IPS-15b (cell line): ENCODE data around the gene CCNY.

Source experiments
- H3K27me3 ChIP-seq: one replicate; pipeline ENCODE4 v1.6.1; 2013; ENCODE audit warnings: low read length; ENCODE audit not compliant: control insufficient read depth, insufficient read depth
- H3K36me3 ChIP-seq: one replicate; pipeline ENCODE4 v1.6.1; 2013; ENCODE audit warnings: low read length; ENCODE audit not compliant: control insufficient read depth, insufficient read depth
- H3K4me1 ChIP-seq: one replicate; pipeline ENCODE4 v1.6.1; 2013; ENCODE audit warnings: mild to moderate bottlenecking, low read length; ENCODE audit not compliant: control insufficient read depth, insufficient read depth
- H3K4me3 ChIP-seq: one replicate; pipeline ENCODE4 v1.5.1; 2013; ENCODE audit warnings: low read depth, low read length
- H3K9ac ChIP-seq: one replicate; pipeline ENCODE4 v1.6.1; 2013; ENCODE audit warnings: low read depth, mild to moderate bottlenecking, low read length
- H3K9me3 ChIP-seq: one replicate; pipeline ENCODE4 v1.6.1; 2013; ENCODE audit warnings: mild to moderate bottlenecking, low read length; ENCODE audit not compliant: control insufficient read depth, insufficient read depth

CCNY gene

DNA sequence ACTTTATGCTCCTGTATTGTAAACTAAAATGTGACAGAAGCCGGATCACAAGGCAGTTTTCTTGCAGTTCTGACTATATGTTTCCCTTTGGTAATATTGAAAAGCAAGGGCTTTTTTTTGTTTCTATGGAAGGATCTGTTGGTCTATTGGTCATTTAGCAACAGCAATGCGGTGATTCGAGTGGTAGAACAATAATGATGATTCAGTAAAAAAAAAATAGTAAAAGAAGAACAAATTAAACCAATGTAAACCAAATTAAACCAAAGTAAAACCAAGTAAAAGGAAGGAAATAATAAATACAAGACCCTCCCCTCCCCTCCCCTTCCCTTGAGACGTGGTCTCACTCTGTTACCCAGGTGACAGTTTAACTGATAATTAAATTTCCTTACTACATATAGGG, 17.8 kb upstream of the CCNY start:
- Histone ChIP-seq H3K9me3 (no peaks in the 10 kb centered on the region), H3K4me3 (no peak overlapping the region), H3K9ac (no peak overlapping the region), H3K27me3 (no peaks in the 10 kb centered on the region), H3K4me1 (no peaks in the 10 kb centered on the region), H3K36me3 (no peaks in the 10 kb centered on the region)

DNA sequence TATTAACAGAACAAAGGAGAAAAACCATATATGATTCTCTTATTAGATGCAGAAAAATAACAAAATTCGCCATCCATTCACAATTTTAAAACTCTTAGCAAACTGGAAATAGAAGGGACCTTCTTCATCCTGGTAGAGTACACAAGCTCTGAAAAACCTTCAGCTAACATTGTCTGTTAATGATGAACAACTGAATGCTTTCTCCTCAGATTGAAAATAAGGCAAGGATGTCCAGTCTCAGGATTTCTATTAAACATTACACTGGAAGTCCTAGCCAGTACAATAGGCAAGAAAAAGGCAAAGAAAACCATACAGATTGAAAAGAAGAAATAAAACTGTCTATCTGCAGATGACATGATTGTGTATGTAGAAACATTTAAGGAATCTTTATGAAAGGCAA, 16.0 kb upstream of the CCNY start:
- Histone ChIP-seq H3K27me3 (no peaks in the 10 kb centered on the region), H3K36me3 (no peaks in the 10 kb centered on the region), H3K4me3 (no peak overlapping the region), H3K9ac (no peak overlapping the region), H3K4me1 (no peaks in the 10 kb centered on the region), H3K9me3 (no peaks in the 10 kb centered on the region)

DNA sequence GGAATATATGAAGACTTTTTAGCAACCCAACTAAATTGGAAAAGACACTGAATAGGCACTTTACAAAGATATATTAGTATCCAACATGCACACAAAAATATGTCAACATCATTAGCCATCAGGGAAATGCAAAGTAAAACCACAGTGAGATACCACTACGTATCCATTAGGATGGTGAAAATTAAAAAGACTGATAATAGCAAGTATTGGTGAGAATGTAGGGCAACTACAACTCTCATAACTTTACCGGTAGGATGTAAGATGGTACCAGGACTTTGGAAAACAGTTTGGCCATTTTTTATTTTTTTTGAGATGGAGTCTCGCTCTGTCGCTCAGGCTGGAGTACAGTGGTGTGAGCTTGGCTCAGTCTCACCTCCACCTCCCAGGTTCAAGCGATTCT, 13.7 kb upstream of the CCNY start:
- Histone ChIP-seq H3K4me3 (no peak overlapping the region), H3K4me1 (no peaks in the 10 kb centered on the region)

DNA sequence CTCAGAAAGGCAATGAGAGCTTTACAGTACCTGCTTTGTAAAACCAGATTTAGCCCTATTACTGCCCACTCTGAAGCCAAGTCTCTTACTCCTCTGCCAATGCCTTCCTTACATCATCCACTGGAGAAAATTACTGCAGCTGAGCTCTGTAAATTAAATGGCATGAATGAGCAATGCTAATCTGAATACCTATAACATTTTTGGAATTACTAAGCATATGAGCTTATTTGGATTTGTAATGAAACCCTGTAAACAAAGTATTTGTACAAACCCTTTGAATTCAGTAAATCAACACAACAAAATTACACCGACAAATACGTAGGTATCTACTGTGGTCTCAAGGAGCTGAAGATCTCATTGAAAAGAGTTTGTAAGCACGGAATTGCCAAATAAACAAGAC, 12.1 kb upstream of the CCNY start:
- Histone ChIP-seq H3K9me3 (no peaks in the 10 kb centered on the region), H3K4me1 (no peaks in the 10 kb centered on the region), H3K36me3 (no peaks in the 10 kb centered on the region), H3K27me3 (no peaks in the 10 kb centered on the region), H3K4me3 (no peak overlapping the region), H3K9ac (no peak overlapping the region)

More for the DNA sequence above, 13.7 kb upstream of the CCNY start:
- Histone ChIP-seq H3K9me3 (no peaks in the 10 kb centered on the region), H3K27me3 (no peaks in the 10 kb centered on the region), H3K36me3 (no peaks in the 10 kb centered on the region), H3K9ac (no peak overlapping the region)

DNA sequence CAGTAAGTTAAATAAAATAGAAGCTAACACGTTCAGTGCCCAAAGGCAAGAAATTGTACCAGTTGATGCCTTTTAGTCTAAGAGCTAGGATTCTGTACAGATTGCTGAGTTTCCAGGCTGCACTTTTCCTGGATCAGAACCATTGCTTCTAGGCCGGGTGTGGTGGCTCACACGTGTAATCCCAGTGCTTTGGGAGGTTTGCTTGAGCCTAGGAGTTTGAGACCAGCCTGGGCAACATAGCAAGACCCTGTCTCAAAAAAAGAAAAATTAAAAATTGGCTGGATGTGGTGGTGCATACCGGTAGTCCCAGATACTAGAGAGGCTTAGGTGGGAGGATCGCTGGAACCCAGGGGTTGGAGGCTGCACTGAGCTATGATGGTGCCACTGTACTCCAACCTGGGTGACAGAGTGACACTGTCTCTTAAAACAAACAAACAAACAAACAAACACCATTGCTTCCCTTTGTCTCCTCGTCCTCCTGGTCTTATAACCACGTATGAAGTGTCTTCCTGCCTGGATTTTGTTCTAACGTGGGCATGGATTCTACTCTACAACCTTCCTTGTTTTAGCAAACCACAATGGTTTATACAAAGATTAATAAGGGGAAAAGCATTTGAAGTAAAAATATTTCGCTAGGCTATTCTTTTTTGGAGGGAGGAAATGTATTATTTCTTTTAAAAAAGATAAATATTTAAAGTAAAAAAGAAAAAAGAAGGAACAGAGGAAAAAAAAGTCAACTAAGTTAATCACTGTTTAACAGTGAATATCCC, 9.7 kb upstream of the CCNY start:
- peaks cover 4% of the 10 kb centered on the region for H3K4me1 ChIP-seq
- no peaks in the 10 kb centered on the region for H3K9me3 ChIP-seq
- no peaks in the 10 kb centered on the region for H3K27me3 ChIP-seq
- no peak overlapping the region for H3K9ac ChIP-seq
- no peak overlapping the region for H3K4me3 ChIP-seq
- H3K36me3 ChIP-seq: no peaks in the 10 kb centered on the region

DNA sequence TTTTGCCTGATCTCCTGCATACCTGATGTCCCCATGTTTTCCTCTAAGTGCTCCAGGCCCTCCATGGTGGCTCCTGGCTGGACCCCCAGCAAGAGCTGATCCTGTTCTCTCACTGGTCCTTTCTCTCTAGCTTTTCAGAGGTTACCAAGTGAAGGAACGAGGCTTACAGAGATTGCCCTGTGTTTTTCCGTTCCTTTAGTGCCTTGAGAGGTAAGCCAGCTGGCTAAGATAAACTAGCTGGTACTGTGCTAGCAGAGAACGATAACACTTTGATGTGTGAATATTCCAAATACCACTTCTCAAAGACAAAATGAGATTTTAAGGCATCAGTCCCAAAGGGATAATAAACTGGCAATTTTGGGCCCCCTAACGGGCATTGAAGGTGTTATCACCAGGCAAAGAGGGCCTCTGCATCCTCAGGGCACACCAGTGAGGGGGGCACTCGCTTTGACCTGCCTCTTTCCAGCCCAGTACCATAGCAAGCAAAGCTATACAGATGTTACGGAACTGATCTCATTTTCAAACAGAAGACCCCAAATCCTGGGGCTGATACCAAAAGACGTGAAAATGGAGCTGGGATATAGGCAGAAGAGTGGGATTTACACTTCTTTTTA, 8.4 kb upstream of the CCNY start:
- H3K9me3 ChIP-seq: no peaks in the 10 kb centered on the region
- no peaks in the 10 kb centered on the region for H3K27me3 ChIP-seq
- H3K4me1 ChIP-seq: peaks cover 4% of the 10 kb centered on the region
- H3K36me3 ChIP-seq: no peaks in the 10 kb centered on the region
- no peak overlapping the region for H3K9ac ChIP-seq
- no peak overlapping the region for H3K4me3 ChIP-seq

DNA sequence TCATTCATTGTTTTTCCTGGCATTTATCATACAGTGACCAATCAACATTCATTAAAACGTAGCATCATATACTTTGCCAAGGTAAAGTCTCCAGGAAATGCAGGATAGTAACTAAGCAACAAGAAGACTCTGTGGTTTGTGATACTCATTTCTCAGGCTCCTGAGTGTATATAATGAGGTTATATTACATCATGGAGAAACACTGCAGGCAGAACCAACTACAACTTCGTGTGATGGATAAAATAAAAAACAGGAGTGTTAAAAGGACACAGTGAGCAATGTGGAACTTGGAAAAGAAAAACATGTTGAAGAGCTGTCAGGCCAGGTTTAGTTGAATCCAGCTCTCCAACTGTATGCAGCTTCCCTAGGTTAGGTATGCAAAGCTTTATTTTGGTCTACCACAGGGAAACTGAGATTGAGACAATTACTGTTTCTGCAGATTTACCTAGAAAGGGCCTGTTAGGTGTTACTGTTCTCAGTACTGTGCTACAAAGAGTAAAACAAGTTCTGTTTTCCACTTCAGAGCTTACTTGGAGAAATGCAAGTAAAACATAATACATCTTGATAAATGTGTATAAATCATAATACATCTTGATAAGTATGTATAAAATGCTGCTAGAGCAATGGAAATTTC, 7.8 kb upstream of the CCNY start:
- no peaks in the 10 kb centered on the region for H3K36me3 ChIP-seq
- H3K9ac ChIP-seq: no peak overlapping the region
- H3K27me3 ChIP-seq: no peaks in the 10 kb centered on the region
- peaks cover 4% of the 10 kb centered on the region for H3K4me1 ChIP-seq
- no peaks in the 10 kb centered on the region for H3K9me3 ChIP-seq
- no peak overlapping the region for H3K4me3 ChIP-seq

DNA sequence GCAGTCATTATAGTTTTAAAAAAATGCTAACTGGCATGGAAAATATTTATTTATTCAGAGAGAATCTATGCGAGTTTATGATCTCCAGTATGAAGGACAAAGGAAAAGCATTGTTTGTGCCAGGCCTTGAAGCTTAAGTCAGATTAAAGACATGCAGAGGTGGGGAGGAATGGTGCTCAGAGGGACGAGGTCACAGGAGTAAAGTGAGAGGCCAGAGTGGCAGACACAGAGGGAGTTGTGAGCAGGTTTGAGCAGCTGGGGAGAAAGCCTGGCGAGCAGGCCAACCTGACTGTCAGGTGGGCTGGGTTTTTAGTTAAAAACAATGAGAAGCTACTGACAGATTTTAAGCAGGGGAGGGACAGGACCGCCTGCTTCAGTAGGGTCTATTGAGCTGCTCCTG, 6.8 kb upstream of the CCNY start:
- Histone ChIP-seq H3K36me3 (no peaks in the 10 kb centered on the region), H3K9ac (no peak overlapping the region), H3K4me3 (no peak overlapping the region), H3K4me1 (peaks cover 4% of the 10 kb centered on the region), H3K27me3 (no peaks in the 10 kb centered on the region), H3K9me3 (no peaks in the 10 kb centered on the region)

DNA sequence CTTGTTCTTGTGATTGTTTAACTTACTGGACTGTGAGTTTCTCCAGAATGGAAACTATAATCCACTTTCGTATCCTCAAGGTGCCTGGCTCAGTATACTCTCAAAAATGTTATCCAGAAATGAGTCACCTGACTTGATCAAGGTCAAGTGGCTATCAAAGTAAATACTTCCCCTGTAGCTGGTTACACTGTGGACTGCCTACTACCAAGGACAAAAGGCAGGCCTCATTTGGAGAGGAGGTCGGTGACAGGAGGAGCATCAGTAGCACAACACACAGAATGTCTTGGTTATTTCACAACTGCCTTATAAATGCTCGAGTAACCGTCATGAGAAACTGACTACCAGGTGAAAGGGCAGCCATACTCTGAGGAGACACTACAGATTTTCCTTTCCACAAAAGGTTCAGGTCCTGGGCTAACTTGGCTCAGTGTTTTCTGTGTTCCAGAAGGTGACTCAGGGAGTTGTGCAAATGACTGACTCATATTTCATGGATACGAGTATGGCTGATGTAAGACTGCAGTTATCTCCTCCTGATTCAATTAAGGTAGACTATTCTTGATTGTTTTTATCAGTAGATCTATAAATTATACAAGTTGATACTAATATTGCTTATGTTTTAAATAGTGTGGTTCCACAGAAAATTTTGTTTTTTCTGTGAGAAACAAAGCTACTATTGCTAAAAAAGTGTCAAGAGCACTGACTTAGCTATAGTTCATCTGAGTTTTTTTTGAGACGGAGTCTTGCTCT, 4.2 kb upstream of the CCNY start:
- Histone ChIP-seq H3K27me3 (no peaks in the 10 kb centered on the region), H3K36me3 (no peaks in the 10 kb centered on the region), H3K9ac (no peak overlapping the region), H3K4me1 (peaks cover 8% of the 10 kb centered on the region), H3K4me3 (no peak overlapping the region), H3K9me3 (no peaks in the 10 kb centered on the region)

DNA sequence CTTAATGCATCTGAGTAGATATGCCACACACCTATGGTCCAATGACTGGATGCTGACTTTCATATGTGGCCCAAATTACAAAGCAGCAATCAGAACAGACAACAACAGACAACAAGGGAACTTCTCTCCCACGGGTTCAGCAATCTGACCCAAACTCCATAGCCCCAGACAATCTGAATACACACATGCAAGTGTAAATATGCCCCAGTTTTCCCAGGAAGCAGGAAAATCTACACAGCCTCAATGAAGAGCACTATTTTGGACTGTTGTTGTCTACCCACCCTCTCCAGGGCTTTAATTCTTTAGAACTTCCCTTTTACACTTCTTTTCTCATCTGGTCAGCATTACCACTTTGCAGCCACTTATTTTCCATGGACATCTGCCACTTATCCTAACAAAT, 2.0 kb upstream of the CCNY start:
- Histone ChIP-seq H3K36me3 (no peaks in the 10 kb centered on the region), H3K27me3 (no peaks in the 10 kb centered on the region), H3K9ac (no peak overlapping the region), H3K4me3 (no peak overlapping the region), H3K9me3 (no peaks in the 10 kb centered on the region), H3K4me1 (peaks cover 10% of the 10 kb centered on the region)

DNA sequence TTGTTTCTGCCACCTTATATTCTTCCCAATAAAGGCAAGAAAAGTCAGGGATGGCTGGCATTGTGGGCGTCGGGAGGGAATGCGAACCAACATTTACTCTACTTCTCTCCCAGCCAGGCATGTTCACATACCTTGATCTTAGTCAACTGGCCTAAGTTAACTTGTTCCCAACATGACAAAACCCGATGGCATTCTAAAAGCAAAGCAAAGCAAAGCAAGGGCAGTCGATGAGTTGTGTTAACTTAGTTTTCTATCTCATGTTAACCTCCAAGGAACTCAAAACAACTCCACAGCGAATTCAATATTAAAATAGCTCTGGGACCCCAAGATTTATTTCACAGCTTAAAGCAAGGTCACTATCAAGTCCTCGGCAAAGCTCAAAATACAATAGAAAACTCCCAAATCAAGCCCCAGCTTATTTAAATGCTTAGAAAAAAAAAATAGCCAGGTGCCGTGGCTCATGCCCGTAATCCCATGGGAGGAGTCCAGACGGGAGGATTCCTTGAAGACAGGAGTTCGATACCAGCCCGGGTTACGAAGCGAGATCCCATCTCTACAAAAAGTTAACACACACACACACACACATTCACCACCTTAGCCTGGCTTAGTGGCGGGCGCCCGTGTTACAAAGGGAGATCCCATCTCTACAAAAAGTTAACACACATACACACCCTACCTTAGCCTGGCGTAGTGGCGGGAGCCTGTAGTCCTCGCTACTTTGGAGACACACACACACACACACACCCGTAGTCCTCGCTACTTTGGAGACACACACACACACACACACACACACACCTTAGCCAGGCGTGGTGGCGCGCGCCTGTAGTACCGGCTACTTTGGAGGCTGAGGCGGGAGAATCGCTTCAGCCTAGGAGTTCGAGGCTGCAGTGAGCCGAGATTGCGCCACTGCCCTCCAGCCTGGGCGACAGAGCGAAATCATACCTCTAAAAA, 901 bp upstream of the CCNY start:
- H3K4me3 ChIP-seq: peak overlapping the region; percentile 73
- H3K27me3 ChIP-seq: no peaks in the 10 kb centered on the region
- H3K9ac ChIP-seq: peak overlapping the region; percentile 47
- H3K4me1 ChIP-seq: peaks cover 5% of the 10 kb centered on the region
- no peaks in the 10 kb centered on the region for H3K9me3 ChIP-seq
- H3K36me3 ChIP-seq: no peaks in the 10 kb centered on the region
